ENCODE results near the gene SOWAHD. TPM values are rescaled to one million over a fixed set of nuclear protein-coding genes. Genes with fewer than 3 reads are reported as not detected.

SOWAHD gene, protein sequence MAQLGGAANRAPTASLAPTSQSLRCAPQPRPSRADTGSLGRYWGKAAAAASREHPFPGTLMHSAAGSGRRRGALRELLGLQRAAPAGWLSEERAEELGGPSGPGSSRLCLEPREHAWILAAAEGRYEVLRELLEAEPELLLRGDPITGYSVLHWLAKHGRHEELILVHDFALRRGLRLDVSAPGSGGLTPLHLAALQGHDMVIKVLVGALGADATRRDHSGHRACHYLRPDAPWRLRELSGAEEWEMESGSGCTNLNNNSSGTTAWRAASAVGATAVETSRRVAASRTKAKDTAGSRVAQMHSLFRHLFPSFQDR
- 0.07 and 0.19 TPM in 2 replicates for total RNA-seq

DNA sequence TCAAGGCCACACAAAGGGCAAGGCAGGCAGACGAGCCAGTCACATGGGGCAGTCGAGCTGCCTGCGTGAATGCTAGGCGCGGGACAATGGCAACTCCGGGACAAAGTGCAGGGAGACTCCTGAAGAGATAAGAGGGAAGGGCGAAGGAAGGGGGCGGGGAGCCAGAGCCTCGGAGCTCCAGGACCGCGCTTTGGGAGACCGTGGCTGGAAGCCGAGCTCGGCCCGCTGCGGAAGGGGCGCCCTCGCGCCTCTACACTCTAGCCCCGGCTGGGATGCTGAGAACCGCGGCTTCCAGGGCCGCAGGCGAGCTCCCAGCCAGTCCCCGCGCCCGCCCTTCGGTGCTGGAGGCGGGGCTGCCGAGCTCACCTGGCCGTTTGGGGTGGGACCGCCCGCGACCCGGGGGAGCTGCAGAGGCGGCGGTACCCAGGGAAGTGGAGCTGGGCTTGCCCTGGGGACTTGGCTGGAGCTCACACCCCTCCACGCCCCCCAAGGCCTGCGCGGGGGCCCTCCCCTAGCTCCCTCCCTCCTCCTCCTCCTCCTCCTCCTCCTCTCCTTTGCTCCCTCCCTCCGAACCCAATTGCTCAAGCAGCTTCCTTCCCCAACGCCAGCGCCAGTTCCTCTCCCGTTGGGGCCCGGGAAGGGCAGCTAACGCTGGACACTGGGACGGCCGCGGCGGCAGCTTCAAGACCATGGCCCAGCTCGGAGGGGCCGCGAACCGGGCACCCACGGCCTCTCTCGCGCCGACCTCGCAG, at the start of gene SOWAHD:
SOWAHD (plus strand) TSS at position 610 of the 752 bp plus-strand sequence; CDS start at position 690, 80 bp downstream.

DNA sequence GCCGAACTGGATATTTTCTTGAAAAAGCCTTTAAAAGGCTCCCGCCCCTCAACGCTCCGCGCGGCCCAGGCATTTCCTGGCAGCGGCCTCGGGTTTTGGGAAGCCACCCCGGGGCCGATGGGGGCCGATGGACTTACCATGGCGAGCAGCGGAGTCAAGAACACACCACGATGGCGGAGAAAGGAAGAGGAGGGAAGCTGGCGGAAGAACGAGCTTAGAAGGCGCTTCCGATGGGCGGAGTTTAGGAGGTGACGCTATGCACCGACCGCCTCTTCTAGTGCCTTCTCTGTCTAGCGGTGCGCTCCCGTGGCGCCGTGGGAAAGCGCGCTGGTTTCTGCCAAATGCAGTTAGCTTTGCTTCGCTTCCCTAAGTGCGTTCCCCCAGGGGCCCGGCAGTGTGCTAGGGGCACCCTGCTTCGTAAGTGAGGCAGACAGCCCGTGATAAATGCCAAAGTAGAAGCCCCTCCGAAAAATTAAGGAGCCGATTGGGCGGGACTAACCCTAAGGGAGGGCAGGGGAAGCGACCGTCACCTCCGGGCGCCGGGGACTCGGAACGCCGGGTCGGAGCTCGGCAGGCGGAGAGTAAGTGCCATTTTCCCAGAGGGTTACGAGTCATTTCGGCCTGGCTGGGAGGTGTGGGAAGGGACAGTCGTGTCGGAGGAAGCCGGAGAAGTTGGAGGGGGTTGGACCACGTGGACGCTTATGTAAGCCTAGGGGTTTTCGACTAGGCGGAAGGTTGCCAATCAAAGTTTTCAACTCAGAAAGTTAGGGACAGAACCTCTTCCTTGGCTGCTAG, 33.2 kb downstream of the SOWAHD start, which contains the start of gene RPL39:
RPL39 (minus strand) TSS at position 194 of the 795 bp plus-strand sequence; CDS start at position 140, 54 bp downstream.

Other genes with a start within 250 kb of the SOWAHD start
- gene STEEP1, start 193.2 kb upstream of the SOWAHD start, total RNA-seq: 21.4 and 24.1 TPM in 2 replicates
- 28.6 and 28.9 TPM in 2 replicates for gene UBE2A, start 184.0 kb upstream of the SOWAHD start, total RNA-seq
- 6.4 and 8.4 TPM in 2 replicates for gene NKRF, start 152.2 kb upstream of the SOWAHD start, total RNA-seq
- gene SEPTIN6, start 65.4 kb upstream of the SOWAHD start, total RNA-seq: 5.6 and 8.0 TPM in 2 replicates
- 3,943 and 6,438 TPM in 2 replicates for gene RPL39, start 33.0 kb downstream of the SOWAHD start, total RNA-seq
- gene UPF3B, start 94.4 kb downstream of the SOWAHD start, total RNA-seq: 3.4 and 4.5 TPM in 2 replicates
- 13.1 and 13.6 TPM in 2 replicates for gene RNF113A, start 113.1 kb downstream of the SOWAHD start, total RNA-seq
- gene NDUFA1, start 113.2 kb downstream of the SOWAHD start, total RNA-seq: 76.0 and 98.8 TPM in 2 replicates
- gene AKAP14, start 137.3 kb downstream of the SOWAHD start, total RNA-seq: not detected in 2 replicates
- gene NKAP, start 185.2 kb downstream of the SOWAHD start, total RNA-seq: 4.3 and 6.0 TPM in 2 replicates

Data from airway epithelial cell (primary cell).